HepG2 (cell line): ENCODE data around the gene PBLD. TPM values are rescaled to one million over a fixed set of nuclear protein-coding genes. Genes with fewer than 3 reads are reported as not detected.

Experiments
- ATAC-seq: fragments of 200-7000 bp; cut with Tn5 transposase; 3 replicates; pipeline ENCODE4 v1.9.1; 2020; ENCODE audit warnings: mild to moderate bottlenecking, moderate library complexity
- BruUV-seq: library from RNA; stranded (reverse); fragments of 400-500 nt; replicated peaks from 2 replicates; lab custom pipeline; 2021; lab: Mats Ljungman, UMichigan
- CTCF ChIA-PET: fragments of 300-600 bp; formaldehyde crosslinking; extraction: SDS; loops from one replicate; lab custom pipeline; 2021; ENCODE audit warnings: low total read pairs, inconsistent platforms, low intra/inter-chr PET ratio; lab: Yijun Ruan, JAX
- POLR2A ChIA-PET: fragments of 350-600 bp; sonication (Branson Sonifier 250); formaldehyde crosslinking; loops from one replicate; lab custom pipeline; 2020; ENCODE audit warnings: antibody characterized with exemption, inconsistent platforms; lab: Yijun Ruan, JAX
- DNase-seq: peaks from one replicate; pipeline ENCODE4 v3.0.0-alpha.2; 2015; ENCODE audit warnings: low spot score
- FAIRE-seq: peaks from 3 replicates; lab custom pipeline; 2011; peaks lifted over from hg19 to GRCh38; lab: Jason Lieb, UNC
- H2AFZ ChIP-seq: one replicate; pipeline ENCODE4 v1.6.1; 2011; ENCODE audit warnings: low read length, inconsistent platforms
- H3K27ac ChIP-seq: fragments of 300-600 bp; 3 replicates; pipeline ENCODE4 v1.8.0; 2011; ENCODE audit warnings: mixed run types, mild to moderate bottlenecking, mixed read lengths, low read length, inconsistent platforms; ENCODE audit not compliant: insufficient read depth; ENCODE audit errors: extremely low read length
- H3K27me3 ChIP-seq, 2 experiments: fragments of 200-600 bp in 1 of 2; 2 replicates in 1 of 2; 3 replicates in 1 of 2; pipeline versions ENCODE4 v1.6.0 to v1.8.0; 2011; ENCODE audit warnings: low read length in 2 of 2, mild to moderate bottlenecking in 2 of 2, moderate library complexity in 2 of 2, inconsistent platforms in 1 of 2; ENCODE audit not compliant: insufficient read depth in 2 of 2, control insufficient read depth in 1 of 2
- H3K36me3 ChIP-seq, 2 experiments: fragments of 200-600 bp in 1 of 2; replicated peaks in 1 of 2; 2 replicates in 1 of 2; 3 replicates in 1 of 2; pipeline versions ENCODE4 v1.5.1 to v1.8.0; 2011; ENCODE audit warnings: low read length in 2 of 2, inconsistent platforms in 1 of 2; ENCODE audit not compliant: insufficient read depth in 2 of 2, control insufficient read depth in 1 of 2
- H3K4me1 ChIP-seq: 2 replicates; pipeline ENCODE4 v1.5.1; 2012; ENCODE audit warnings: low read length, inconsistent platforms; ENCODE audit not compliant: insufficient read depth
- H3K4me2 ChIP-seq: 2 replicates; pipeline ENCODE4 v1.6.0; 2011; ENCODE audit warnings: low read depth, low read length, inconsistent platforms
- H3K4me3 ChIP-seq, 3 experiments: fragments of 200-600 bp in 1 of 3; sonication (generic), shearing (Covaris generic) in 1 of 3; replicated peaks in 1 of 3; 2 replicates each; pipeline ENCODE4 v1.5.1; 2011 to 2016; ENCODE audit warnings: low read length in 3 of 3, inconsistent platforms in 2 of 3, low read depth in 2 of 3, mild to moderate bottlenecking in 2 of 3, control low read depth in 1 of 3, mixed read lengths in 1 of 3; ENCODE audit not compliant: insufficient read depth in 1 of 3
- H3K79me2 ChIP-seq: one replicate; pipeline ENCODE4 v1.6.1; 2011; ENCODE audit warnings: low read length, inconsistent platforms; ENCODE audit not compliant: insufficient read depth
- H3K9ac ChIP-seq: 2 replicates; pipeline ENCODE4 v1.6.0; 2011; ENCODE audit warnings: mild to moderate bottlenecking, low read depth, low read length, inconsistent platforms; ENCODE audit not compliant: insufficient read depth
- H3K9me3 ChIP-seq: 2 replicates; pipeline ENCODE4 v1.5.1; 2012; ENCODE audit warnings: mild to moderate bottlenecking, low read length
- H4K20me1 ChIP-seq: 2 replicates; pipeline ENCODE4 v1.6.0; 2011; ENCODE audit warnings: inconsistent platforms, mild to moderate bottlenecking, low read length, moderate library complexity; ENCODE audit not compliant: insufficient read depth
- AGO2 ChIP-seq: fragments of 200-400 bp; formaldehyde crosslinking; optimal IDR thresholded peaks from 2 replicates; pipeline ENCODE3; 2017; ENCODE audit warnings: mild to moderate bottlenecking, low read depth, low read length, moderate library complexity
- KAT7 ChIP-seq: IDR thresholded peaks from 2 replicates; pipeline ENCODE4 v1.6.1; 2018; ENCODE audit warnings: borderline replicate concordance, missing compliant biosample characterization
- MXD4 ChIP-seq: IDR thresholded peaks from 2 replicates; pipeline ENCODE4 v1.6.1; 2016; ENCODE audit warnings: mild to moderate bottlenecking, missing biosample characterization, missing genetic modification reagents
- RBFOX2 ChIP-seq: fragments of 200-400 bp; formaldehyde crosslinking; IDR thresholded peaks from 2 replicates; pipeline ENCODE4 v1.6.1; 2017; ENCODE audit warnings: low read depth, mild to moderate bottlenecking, low read length
- SMARCE1 ChIP-seq: fragments of 450-650 bp; IDR thresholded peaks from 2 replicates; pipeline ENCODE4 v1.6.1; 2017; ENCODE audit warnings: borderline replicate concordance
- USF2 ChIP-seq, 2 experiments: sonication (generic) in 1 of 2; formaldehyde crosslinking in 1 of 2; IDR thresholded peaks; 2 replicates each; pipeline versions ENCODE4 v1.5.1 to v1.6.1; 2011 to 2020; ENCODE audit warnings: borderline replicate concordance in 1 of 2, low read depth in 1 of 2, low read length in 1 of 2, mild to moderate bottlenecking in 1 of 2, missing genetic modification reagents in 1 of 2, moderate library complexity in 1 of 2
- ZBTB40 ChIP-seq, 2 experiments: fragments of 450-650 bp in 1 of 2; sonication (generic) in 1 of 2; formaldehyde crosslinking in 1 of 2; IDR thresholded peaks; 2 replicates each; pipeline versions ENCODE4 v1.6.1 to v1.8.0; 2016 to 2022; ENCODE audit warnings: antibody characterized with exemption in 1 of 2, mild to moderate bottlenecking in 1 of 2, missing genetic modification reagents in 1 of 2
- ZNF749 ChIP-seq: sonication (generic); formaldehyde crosslinking; IDR thresholded peaks from 2 replicates; pipeline ENCODE4 v1.8.0; 2022; ENCODE audit warnings: mild to moderate bottlenecking, missing genetic modification reagents, moderate library complexity, borderline replicate concordance
- WGBS: methylation state at CpG from one replicate; pipeline ENCODE4 v1.1.6; 2017; ENCODE audit warnings: low lambda C conversion rate; 5-methylcytosine and 5-hydroxymethylcytosine counted together
- in situ Hi-C: cut with HindIII; loops from 2 replicates; pipeline ENCODE4 v1.10.0; 2017; ENCODE audit warnings: low pct_unique_long_range_greater_than_20kb; ENCODE audit not compliant: extremely low pct_ligation_motif_present
- intact Hi-C: fragments of 100-400 bp; cut with micrococcal nuclease; formaldehyde crosslinking; loops from one replicate; pipeline ENCODE4 v1.10.0; 2022; ENCODE audit not compliant: unreplicated experiment
- polyA plus RNA-seq, 8 experiments: library from polyadenylated mRNA; depleted of rRNA in 3 of 8; stranded (reverse) in 7 of 8; unstranded in 1 of 8; fragments of >200 nt; fragmentation: Illumina TruSeq in 4 of 8; extraction: Trizol in 4 of 8; gene quantifications; 2 replicates each; pipeline versions ENCODE4 v1.2.1 to v1.2.3, GENCODE V29; 2011 to 2016; ENCODE audit warnings: low read depth in 4 of 8, missing spikeins in 1 of 8, mixed read lengths in 1 of 8; ENCODE audit not compliant: insufficient read depth in 1 of 8
- total RNA-seq, 5 experiments: library from RNA; depleted of rRNA; stranded (reverse); fragments of >200 nt; fragmentation: Illumina TruSeq; extraction: Trizol; gene quantifications; 2 replicates each; pipeline ENCODE4 v1.2.3, GENCODE V29; 2016; ENCODE audit warnings: low read depth in 1 of 5

Gene PBLD
- total and polyA plus RNA-seq, 2 of the 13 experiments (the other 11 are each of a cell fraction or from before 2014, with no cell fraction given): 0.42 to 3.1 TPM

GRCh38 chr10:68333440-68334431 is 1.0 kb upstream of the PBLD start:
- 2% methylated on average over 10 of the region's 10 CpGs for WGBS
- Histone ChIP-seq H3K4me2 (peak overlapping the region; percentile 79), H2AFZ (no peak overlapping the region), H3K79me2 (peaks cover 69% of the 10 kb centered on the region), H3K27me3 (no peaks in the 10 kb centered on the region; a peak in 1 of 5 replicates), H4K20me1 (peaks cover 59% of the 10 kb centered on the region), H3K9ac (peak overlapping the region; percentile 98)
- no peak for FAIRE-seq
- TF ChIP-seq ZBTB40 (IDR thresholded peaks at IDR 0.05) (no peak), ZBTB40 (CRISPR knock-in tag; IDR thresholded peaks at IDR 0.05) (no peak), USF2 (IDR thresholded peaks at IDR 0.05; ENCODE audit: low read depth, low read length) (peak; percentile 31; the same call in 1 of the 2 replicates), USF2 (CRISPR knock-in tag; IDR thresholded peaks at IDR 0.05; ENCODE audit: borderline replicate concordance) (peak; percentile 62; the same call in 1 of the 2 replicates), AGO2 (peak; percentile 15), KAT7 (CRISPR knock-in tag) (0 out of 2 replicates have a peak, but pooled peaks have one; percentile 41), SMARCE1 (no peak), MXD4 (no peak), RBFOX2 (peak; percentile 37; the same call in 1 of the 2 replicates), ZNF749 (no peak)
- TF ChIP-seq, all 625 proteins: peak for 4
- BruUV-seq: TSS peak; percentile 42
- in situ Hi-C loops: no loop called here
- H3K9me3 ChIP-seq: no peaks in the 10 kb centered on the region
- CTCF ChIA-PET: no interaction called here
- DNase-seq (no peak), ATAC-seq (no peak)
- peak overlapping the region; percentile 95 for H3K27ac ChIP-seq
- peaks cover 51% of the 10 kb centered on the region for H3K4me1 ChIP-seq
- peaks cover 0 to 13% of the 10 kb centered on the region in 2 experiments; a peak in 3 of 5 replicates for H3K36me3 ChIP-seq
- H3K4me3 ChIP-seq: peak overlapping the region; percentile 90 to 98 (median 98)
- POLR2A ChIA-PET: interaction anchor here (0.9 to 1.2 kb wide), 2 partner anchors 19 to 73 kb away, joined by 3 read pairs; partner anchors contain the start of gene RUFY2
- intact Hi-C loops: no loop called here
